ENCODE measurements around the gene SEBOX.

The SEBOX gene

GRCh38 chr17:28392491-28392890, 27.5 kb upstream of the SEBOX start:
- no peak for DNase-seq

GRCh38 chr17:28391401-28391800, 26.4 kb upstream of the SEBOX start:
- DNase-seq: no peak

GRCh38 chr17:28390984-28391383, 26.0 kb upstream of the SEBOX start:
- no peak for DNase-seq

DNA sequence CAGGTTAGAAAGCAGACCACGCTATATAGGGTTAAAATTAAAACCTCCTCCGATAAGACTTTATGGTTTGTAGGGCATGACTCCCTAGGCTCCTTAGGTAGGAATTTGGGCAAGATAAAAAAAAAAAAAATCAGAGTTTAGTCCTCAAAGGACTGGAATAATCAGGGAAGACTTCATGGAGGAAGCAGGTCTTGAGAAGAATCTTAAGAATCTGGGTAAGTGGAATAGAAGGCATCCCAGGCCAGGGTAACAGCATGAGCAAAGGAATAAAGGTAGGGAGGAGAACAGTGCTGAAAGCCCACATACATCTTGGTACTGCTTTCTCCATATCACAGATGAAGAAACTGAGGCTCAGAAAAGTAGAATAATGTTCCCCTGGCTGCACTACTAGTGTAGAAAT, 25.6 kb upstream of the SEBOX start:
- DNase-seq: no peak

GRCh38 chr17:28390141-28390540, 25.1 kb upstream of the SEBOX start:
- no peak for DNase-seq

DNA sequence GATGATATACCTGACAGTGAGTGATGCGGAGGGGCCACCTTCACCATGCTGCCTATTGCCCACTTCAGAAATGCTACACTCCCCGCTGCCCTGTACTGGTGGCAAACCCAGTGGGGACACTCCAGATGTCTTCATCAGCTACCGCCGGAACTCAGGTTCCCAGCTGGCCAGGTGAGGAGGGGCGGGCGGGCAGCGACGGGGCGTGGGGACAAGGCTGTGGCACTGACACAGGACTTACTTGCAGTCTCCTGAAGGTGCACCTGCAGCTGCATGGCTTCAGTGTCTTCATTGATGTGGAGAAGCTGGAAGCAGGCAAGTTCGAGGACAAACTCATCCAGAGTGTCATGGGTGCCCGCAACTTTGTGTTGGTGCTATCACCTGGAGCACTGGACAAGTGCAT, 23.1 kb upstream of the SEBOX start:
- DNase-seq: no peak

DNA sequence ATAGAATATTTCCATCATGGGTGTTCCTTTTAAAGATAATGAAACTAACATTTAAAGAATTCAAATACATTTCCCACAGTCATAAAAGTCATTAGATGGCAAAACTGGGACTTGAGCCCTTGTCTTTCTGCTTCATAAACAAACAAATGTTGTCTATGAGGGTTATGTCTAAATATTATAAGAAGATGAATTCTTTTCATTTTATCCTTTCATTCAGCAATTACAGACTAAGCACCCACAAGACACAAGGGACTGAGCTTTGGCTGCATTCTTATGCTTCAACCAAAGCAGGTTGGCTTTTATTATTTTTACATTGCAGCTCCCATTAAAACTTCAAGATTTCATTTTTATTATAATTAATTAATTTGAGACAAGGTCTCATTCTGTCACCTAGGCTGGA, 21.4 kb upstream of the SEBOX start:
- DNase-seq: no peak

DNA sequence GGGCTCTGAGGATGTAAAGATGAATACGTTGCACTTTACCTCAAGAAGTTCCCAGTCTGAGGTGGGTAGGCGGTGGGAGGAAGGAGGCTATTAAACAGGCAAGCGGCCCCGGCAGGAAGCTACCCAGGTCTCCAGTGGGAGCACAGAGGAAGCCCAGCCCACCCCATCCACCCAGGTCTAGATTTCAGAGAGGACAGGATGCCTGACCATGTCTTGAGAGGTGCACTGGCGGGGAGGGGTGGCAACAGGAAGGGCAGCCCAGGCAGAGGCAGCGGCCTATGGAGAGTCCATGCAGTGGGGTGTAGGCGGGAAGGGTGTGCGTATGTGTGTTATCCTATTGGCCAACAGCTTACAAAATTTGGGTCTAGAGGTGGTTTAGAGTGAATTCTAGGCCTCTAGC, 20.4 kb upstream of the SEBOX start:
- DNase-seq: no peak

GRCh38 chr17:28385037-28385400, 20.0 kb upstream of the SEBOX start:
- DNase-seq: no peak

GRCh38 chr17:28384281-28385036, 19.5 kb upstream of the SEBOX start:
- no peak for DNase-seq

- DNase-seq: no peak
These were observed 16.3 kb upstream of the SEBOX start for GRCh38 chr17:28381141-28381825.

DNA sequence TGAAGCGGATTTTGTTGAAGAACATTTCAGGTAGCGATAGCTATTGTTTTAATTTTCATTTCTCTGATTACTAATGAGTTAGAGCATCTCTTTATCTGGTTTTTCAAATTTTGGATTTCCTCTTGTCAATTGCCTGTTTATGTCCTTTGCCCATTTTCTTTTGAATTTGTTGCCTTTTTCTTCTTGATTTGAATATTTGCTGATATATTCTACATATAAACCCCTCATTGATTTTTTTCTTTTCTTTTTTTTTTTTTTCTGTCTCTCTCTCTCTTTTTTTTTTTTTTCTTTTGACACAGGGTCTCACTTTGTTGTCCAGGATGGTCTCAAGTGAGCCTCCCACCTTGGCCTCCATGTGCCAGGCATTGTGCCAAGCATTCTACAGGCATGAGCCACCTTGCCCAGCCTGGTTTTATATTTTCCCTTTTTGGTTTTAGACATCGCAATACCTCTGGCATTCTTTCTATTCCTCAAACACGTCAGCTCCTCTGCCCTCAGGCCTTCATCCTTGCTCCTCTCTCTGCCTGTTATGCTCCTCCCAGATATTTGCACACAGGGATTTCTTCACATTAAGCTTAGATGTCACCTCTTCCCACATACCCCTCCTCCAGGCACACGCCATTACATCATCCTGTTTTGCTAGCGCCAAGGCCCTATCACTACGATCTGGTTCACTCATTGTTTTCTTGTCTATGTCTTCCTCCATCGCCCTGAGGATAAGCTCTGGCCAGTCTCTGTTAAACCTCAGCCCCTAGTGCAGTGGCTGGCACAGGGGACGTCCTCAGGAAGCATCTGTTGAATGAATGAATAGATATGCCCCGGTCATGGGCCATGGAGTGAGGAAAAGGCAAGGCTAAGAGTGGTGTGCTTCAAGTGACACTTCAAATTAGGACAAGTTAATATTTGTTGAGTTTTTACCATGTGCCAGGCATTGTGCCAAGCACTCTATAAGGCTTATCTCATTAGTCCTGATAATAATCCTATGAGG, 15.1 kb upstream of the SEBOX start:
- peak; percentile 35 for DNase-seq

DNA sequence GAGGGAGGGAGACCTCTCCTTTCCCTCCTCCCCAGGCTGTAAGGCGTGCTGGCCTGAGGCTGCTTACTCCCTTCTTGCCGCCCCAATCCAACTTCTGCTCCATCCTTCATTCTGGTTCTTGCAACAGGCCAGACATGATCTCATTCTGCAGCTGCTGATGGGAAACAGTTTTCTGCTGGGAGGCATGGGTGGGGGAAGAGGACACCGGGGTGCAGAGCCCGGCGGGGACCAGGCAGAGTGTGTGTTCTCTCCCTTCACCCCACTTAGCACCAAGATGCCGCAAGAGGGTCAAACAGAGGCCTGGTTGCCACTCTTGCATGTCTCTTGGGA, 7.9 kb upstream of the SEBOX start:
- no peak for DNase-seq

DNA sequence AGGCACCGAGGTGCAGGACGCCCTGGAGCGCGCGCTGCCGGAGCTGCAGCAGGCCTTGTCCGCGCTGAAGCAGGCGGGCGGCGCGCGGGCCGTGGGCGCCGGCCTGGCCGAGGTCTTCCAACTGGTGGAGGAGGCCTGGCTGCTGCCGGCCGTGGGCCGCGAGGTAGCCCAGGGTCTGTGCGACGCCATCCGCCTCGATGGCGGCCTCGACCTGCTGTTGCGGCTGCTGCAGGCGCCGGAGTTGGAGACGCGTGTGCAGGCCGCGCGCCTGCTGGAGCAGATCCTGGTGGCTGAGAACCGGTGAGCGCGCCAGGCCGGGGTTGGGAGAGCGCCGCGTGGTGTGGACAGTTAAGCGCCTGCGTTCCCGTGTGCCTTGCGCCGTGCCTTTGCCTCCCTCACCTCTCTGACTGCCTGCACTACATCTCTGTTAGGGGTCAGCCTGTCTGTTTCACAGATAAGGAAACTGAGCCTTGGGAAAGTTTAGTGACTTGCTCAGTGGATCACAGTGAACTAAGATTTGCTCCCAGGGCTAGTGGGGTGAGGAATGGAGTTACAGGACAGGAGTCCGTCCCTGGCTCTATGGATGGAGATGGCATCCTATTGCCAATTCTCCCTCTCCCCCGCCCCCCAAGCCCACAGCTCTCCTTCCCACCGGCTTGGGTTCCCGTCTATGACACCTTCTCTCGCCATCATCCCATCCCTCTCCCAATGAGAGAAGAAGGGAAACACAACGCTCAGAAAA, 7.4 kb upstream of the SEBOX start:
- peak; percentile 34 for DNase-seq

GRCh38 chr17:28371245-28372202, 6.5 kb upstream of the SEBOX start, which contains the start of gene SARM1:
Gene SARM1 (plus strand): TSS chr17:28371694. CDS start chr17:28372033, 339 bp downstream.
- DNase-seq: peak; percentile 92

DNA sequence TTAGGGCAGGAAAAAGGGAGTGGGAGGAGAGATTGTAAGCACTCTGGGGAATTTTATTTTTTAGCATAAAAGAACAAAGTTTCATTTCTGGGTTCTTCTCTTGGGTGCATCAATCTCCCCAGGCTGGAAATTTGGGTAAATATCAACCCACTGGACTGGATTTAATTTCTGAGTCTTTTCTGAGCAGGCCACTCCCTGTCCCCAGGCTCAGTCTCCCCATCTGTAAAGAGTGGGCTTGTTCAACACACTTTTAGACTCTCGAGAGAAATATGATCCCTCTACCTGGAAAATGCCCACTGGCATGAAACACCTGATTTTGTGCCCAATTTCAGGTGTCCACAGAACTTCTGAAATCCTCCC, 5.7 kb upstream of the SEBOX start:
- no peak for DNase-seq

GRCh38 chr17:28370035-28370743, 5.2 kb upstream of the SEBOX start, which contains the start of gene VTN:
Gene VTN (minus strand): TSS chr17:28370307. CDS start chr17:28370203, 104 bp downstream.
- no peak for DNase-seq

GRCh38 chr17:28369684-28370034, 4.7 kb upstream of the SEBOX start:
- no peak for DNase-seq

GRCh38 chr17:28368915-28369683, 4.1 kb upstream of the SEBOX start:
- DNase-seq: no peak

DNA sequence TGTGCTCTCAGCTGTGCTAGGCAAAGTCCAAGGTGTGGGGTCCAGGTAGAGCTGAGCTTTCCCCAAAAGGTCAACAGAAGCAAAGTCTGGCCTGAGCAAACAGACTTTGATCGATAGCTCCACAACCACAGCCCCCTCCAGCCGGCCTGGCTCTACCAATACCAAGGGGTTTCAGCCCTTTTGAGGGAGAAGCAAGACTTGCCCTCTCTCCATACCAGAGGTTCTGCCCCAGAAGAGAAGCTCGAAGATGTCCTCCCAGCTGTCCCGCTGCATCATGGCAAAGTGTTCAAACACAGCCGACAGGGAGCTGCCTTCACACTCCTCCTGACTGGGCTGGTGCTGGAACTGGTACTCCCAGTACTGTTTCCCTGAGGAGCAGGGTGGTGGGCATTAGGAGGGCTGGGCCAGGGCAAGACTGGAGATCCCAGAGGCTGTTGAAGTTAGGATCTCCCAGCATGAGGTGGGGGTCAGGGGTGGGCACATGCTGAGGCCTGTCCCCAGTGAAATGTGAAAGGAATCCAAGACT, 3.4 kb upstream of the SEBOX start:
- DNase-seq: no peak
